ENCODE measurements around the gene ADIG. TPM values are rescaled to one million over a fixed set of nuclear protein-coding genes. Genes with fewer than 3 reads are reported as not detected.

The ADIG gene
- total and polyA plus RNA-seq, 10 donors, result not detected

- H3K4me1 ChIP-seq, result no peaks in the 10 kb centered on the region
- H3K27me3 ChIP-seq (replicated peaks in 1 of 7), result no peaks in the 10 kb centered on the region
- no peak overlapping the region for H3K4me3 ChIP-seq
- no peak for DNase-seq
- intact Hi-C loops (cut with DNase I; ENCODE audit: low total_unique reads), result no loop called here
- TF ChIP-seq POLR2A (IDR thresholded peaks at IDR 0.05), result no peak
- H3K36me3 ChIP-seq, result peaks cover 0 to 99% (median 64%) of the 10 kb centered on the region in 6 donors
- H3K9me3 ChIP-seq, result no peaks in the 10 kb centered on the region
- 83 to 90% (median 88%) methylated on average over 6 to 7 of the region's 7 CpGs for WGBS, 5 donors
- H3K27ac ChIP-seq, result no peak overlapping the region
Observed at GRCh38 chr20:38573413-38573812, 7.6 kb upstream of the ADIG start.

GRCh38 chr20:38579219-38579910 is 1.6 kb upstream of the ADIG start:
- no peak for DNase-seq
- Histone ChIP-seq H3K27me3 (replicated peaks in 1 of 7) (peaks cover 0 to 11% (median 0%) of the 10 kb centered on the region in 7 donors), H3K4me1 (no peaks in the 10 kb centered on the region), H3K9me3 (no peaks in the 10 kb centered on the region), H3K36me3 (peaks cover 0 to 39% (median 29%) of the 10 kb centered on the region in 6 donors), H3K27ac (no peak overlapping the region), H3K4me3 (no peak overlapping the region)
- TF ChIP-seq POLR2AphosphoS5 (IDR thresholded peaks at IDR 0.05) (peak in 1 of 3 donors; percentile 36), CTCF (IDR thresholded peaks at IDR 0.05 in 8 of 11, conservative IDR thresholded peaks at IDR 0.05 in 3 of 11) (no peak), POLR2A (IDR thresholded peaks at IDR 0.05) (no peak)
- 64 to 74% (median 71%) methylated on average over 6 to 7 of the region's 7 CpGs for WGBS, 5 donors
- intact Hi-C loops (cut with DNase I; ENCODE audit: low total_unique reads), result no loop called here

DNA sequence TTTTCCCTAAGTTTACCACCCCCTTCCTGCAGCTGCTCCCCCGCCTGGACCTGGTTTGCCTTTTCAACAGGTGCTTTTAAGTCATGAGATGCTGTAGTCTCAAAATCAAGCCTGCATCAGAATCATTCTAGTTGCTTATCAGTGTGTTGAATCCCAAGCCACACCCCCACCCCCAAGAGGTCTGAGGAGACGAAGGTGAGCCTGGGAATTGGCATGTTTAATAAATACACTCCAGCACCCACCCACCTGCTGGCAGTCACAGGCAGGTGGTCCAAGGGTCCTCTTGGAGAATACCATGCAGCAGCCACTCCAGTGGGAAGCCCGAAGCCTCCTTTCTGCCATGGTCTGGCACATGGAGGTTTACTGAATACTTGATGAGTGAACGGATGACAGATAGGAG is 1.1 kb upstream of the ADIG start:
- WGBS, 5 donors, result 79 to 88% (median 82%) methylated on average over 4 of the region's 4 CpGs
- intact Hi-C loops (cut with DNase I; ENCODE audit: low total_unique reads), result no loop called here
- Histone ChIP-seq H3K27ac (no peak overlapping the region), H3K4me1 (no peaks in the 10 kb centered on the region), H3K36me3 (peaks cover 0 to 34% (median 24%) of the 10 kb centered on the region in 6 donors), H3K9me3 (no peaks in the 10 kb centered on the region), H3K27me3 (replicated peaks in 1 of 7) (peaks cover 0 to 16% (median 0%) of the 10 kb centered on the region in 7 donors), H3K4me3 (no peak overlapping the region)
- DNase-seq, result no peak
- no peak for TF ChIP-seq CTCF (IDR thresholded peaks at IDR 0.05 in 8 of 11, conservative IDR thresholded peaks at IDR 0.05 in 3 of 11)
- no peak for TF ChIP-seq POLR2AphosphoS5 (IDR thresholded peaks at IDR 0.05)
- no peak for TF ChIP-seq POLR2A (IDR thresholded peaks at IDR 0.05)

DNA sequence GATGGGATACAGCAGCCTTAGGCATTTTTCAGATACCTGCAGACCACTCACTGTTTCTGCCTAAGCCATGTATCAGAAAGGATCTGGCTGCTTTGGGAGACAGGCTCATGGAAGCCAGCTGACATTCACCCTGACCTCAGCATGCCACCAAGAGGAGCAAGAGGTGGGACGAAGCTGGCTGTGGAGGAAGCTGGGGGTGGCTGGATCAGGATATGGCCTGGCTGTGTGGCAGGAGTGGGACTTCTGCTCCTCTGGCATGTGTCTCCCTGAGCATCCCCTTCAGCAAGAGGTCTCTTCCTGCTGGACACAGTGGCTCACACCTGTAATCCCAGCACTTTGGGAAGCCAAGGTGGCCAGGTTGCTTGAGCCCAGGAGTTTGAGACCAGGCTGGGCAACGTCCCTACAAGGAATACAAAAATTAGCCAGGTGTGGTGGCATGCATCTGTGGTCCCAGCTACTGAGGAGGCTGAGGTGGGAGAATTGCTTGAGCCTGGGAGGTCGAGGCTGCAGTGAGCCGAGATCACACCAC is 897 bp downstream of the ADIG start:
- TF ChIP-seq POLR2A (IDR thresholded peaks at IDR 0.05) (no peak), POLR2AphosphoS5 (IDR thresholded peaks at IDR 0.05) (no peak), CTCF (IDR thresholded peaks at IDR 0.05 in 8 of 11, conservative IDR thresholded peaks at IDR 0.05 in 3 of 11) (no peak)
- no peak for DNase-seq
- no peaks in the 10 kb centered on the region for H3K9me3 ChIP-seq
- intact Hi-C loops (cut with DNase I; ENCODE audit: low total_unique reads), result no loop called here
- 50 to 68% (median 58%) methylated on average over 1 to 4 of the region's 4 CpGs for WGBS, 5 donors
- no peaks in the 10 kb centered on the region for H3K4me1 ChIP-seq
- H3K27ac ChIP-seq, result no peak overlapping the region
- peaks cover 0 to 31% (median 0%) of the 10 kb centered on the region in 7 donors for H3K27me3 ChIP-seq (replicated peaks in 1 of 7)
- no peak overlapping the region for H3K4me3 ChIP-seq
- H3K36me3 ChIP-seq, result peaks cover 0 to 14% (median 4%) of the 10 kb centered on the region in 6 donors

Data from spleen (tissue), 11 donors.